Measurements from ENCODE around the gene ST8SIA4. TPM values are rescaled to one million over a fixed set of nuclear protein-coding genes. Genes with fewer than 3 reads are reported as not detected.

The ST8SIA4 gene
- total RNA-seq, 1 experiment from 2014 or later: 0.41 TPM

DNA sequence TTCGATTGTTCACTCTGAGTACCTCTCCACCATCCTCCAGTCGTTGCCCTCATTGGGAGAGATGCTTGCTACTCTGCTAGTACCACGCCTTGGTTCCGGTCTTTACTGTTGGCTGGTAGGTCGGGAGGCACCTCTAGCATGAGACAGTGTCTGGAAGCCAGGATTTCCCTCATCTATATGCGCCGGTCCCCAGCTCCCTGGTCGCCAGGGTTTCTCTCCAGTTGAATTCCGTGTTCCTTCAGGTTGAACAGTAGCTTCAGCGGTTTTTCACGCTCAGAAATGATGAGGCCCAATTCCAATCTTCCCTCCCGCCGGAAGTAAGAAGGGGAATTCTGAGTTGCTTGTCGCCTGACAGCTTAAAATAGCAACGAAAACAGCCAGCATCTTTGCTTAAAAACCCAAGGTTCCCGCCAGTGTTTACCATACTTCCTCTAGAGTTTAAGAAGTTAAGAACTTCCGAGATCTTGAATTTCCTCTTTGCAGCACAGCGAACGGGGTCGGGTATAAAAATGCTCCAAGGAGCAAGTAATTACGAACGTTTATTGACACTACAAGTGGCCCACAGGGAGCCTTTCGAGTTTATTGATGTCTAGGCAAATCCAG is 1.3 kb upstream of the ST8SIA4 start:
- in situ Hi-C loops (cut with HindIII; ENCODE audit: low pct_unique_long_range_greater_than_20kb, low sequenced_read_pairs) (no loop called here), intact Hi-C loops (cut with micrococcal nuclease; ENCODE audit: unreplicated experiment) (no loop called here)
- DNase-seq (ENCODE audit: low read depth, low spot score): no peak
- BruUV-seq (replicated peaks): no TSS peak
- POLR2A ChIA-PET: interaction anchor here (0.6 kb wide), 1 partner anchor 1916 kb away, joined by 9 read pairs; no protein-coding TSS in a partner anchor
- Histone ChIP-seq H3K27me3 (ENCODE audit: control insufficient read depth, insufficient read depth, low read length) (peaks cover 17% of the 10 kb centered on the region), H3K4me1 (ENCODE audit: control insufficient read depth, insufficient read depth, low read length) (peaks cover 4% of the 10 kb centered on the region), H3K27ac (ENCODE audit: low read length) (no peak overlapping the region), H3K36me3 (ENCODE audit: control insufficient read depth, insufficient read depth, low read length) (no peaks in the 10 kb centered on the region), H3K4me3 (ENCODE audit: low read depth in 2 of 2, low read length in 2 of 2) (no peak overlapping the region; a peak in 1 of 4 replicates), H3K9me3 (ENCODE audit: control insufficient read depth, insufficient read depth, low read depth, low read length) (no peaks in the 10 kb centered on the region)
- ATAC-seq: no peak
- TF ChIP-seq TCF7L2 (IDR thresholded peaks at IDR 0.05; ENCODE audit: low read depth, low read length) (no peak), SIN3A (IDR thresholded peaks at IDR 0.05; ENCODE audit: borderline replicate concordance, insufficient read depth, low read depth, low read length) (no peak), POLR2AphosphoS5 (IDR thresholded peaks at IDR 0.05; ENCODE audit: low read depth, low read length) (no peak)
- TF ChIP-seq, protein P1, sequence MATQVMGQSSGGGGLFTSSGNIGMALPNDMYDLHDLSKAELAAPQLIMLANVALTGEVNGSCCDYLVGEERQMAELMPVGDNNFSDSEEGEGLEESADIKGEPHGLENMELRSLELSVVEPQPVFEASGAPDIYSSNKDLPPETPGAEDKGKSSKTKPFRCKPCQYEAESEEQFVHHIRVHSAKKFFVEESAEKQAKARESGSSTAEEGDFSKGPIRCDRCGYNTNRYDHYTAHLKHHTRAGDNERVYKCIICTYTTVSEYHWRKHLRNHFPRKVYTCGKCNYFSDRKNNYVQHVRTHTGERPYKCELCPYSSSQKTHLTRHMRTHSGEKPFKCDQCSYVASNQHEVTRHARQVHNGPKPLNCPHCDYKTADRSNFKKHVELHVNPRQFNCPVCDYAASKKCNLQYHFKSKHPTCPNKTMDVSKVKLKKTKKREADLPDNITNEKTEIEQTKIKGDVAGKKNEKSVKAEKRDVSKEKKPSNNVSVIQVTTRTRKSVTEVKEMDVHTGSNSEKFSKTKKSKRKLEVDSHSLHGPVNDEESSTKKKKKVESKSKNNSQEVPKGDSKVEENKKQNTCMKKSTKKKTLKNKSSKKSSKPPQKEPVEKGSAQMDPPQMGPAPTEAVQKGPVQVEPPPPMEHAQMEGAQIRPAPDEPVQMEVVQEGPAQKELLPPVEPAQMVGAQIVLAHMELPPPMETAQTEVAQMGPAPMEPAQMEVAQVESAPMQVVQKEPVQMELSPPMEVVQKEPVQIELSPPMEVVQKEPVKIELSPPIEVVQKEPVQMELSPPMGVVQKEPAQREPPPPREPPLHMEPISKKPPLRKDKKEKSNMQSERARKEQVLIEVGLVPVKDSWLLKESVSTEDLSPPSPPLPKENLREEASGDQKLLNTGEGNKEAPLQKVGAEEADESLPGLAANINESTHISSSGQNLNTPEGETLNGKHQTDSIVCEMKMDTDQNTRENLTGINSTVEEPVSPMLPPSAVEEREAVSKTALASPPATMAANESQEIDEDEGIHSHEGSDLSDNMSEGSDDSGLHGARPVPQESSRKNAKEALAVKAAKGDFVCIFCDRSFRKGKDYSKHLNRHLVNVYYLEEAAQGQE (IDR thresholded peaks at IDR 0.05; ENCODE audit: insufficient read depth in 1 of 2, low read depth in 2 of 2, low read length in 1 of 2): no peak
- TF ChIP-seq, protein P2, sequence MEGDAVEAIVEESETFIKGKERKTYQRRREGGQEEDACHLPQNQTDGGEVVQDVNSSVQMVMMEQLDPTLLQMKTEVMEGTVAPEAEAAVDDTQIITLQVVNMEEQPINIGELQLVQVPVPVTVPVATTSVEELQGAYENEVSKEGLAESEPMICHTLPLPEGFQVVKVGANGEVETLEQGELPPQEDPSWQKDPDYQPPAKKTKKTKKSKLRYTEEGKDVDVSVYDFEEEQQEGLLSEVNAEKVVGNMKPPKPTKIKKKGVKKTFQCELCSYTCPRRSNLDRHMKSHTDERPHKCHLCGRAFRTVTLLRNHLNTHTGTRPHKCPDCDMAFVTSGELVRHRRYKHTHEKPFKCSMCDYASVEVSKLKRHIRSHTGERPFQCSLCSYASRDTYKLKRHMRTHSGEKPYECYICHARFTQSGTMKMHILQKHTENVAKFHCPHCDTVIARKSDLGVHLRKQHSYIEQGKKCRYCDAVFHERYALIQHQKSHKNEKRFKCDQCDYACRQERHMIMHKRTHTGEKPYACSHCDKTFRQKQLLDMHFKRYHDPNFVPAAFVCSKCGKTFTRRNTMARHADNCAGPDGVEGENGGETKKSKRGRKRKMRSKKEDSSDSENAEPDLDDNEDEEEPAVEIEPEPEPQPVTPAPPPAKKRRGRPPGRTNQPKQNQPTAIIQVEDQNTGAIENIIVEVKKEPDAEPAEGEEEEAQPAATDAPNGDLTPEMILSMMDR (IDR thresholded peaks at IDR 0.05): no peak
- CTCF ChIA-PET: interaction anchor here (0.6 kb wide), 1 partner anchor 452 kb away, joined by 4 read pairs; no protein-coding TSS in a partner anchor

DNA sequence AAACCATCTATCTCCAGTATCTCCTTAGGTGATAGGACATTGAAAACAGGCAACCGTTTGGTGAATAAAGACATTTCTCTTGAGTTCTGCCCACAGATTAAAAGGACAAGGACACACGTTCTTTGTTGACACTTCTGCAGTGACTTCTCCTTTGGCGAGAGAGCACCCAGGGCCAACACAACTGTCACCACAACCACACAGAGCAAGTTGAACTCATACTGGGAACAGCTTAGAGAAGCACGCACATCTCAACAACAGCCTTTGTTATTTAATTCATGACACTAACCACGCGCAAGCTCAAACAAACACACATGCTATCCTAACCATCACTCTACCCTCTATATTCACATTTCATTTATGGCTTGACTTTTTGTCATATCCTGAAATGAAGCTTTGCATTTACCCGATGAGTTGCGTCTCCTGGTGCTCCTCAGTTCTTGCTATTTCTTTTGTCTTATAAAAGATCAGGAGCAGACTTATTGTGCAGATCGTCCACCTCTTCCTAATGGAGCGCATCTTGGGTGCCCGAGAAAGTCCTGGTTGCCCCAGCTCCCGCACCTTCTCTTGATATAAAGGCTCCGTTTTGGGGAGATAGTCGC is 543 bp downstream of the ST8SIA4 start:
- intact Hi-C loops (cut with micrococcal nuclease; ENCODE audit: unreplicated experiment): no loop called here
- BruUV-seq (replicated peaks): no TSS peak
- no peaks in the 10 kb centered on the region for H3K36me3 ChIP-seq (ENCODE audit: control insufficient read depth, insufficient read depth, low read length)
- TF ChIP-seq SIN3A (IDR thresholded peaks at IDR 0.05; ENCODE audit: borderline replicate concordance, insufficient read depth, low read depth, low read length): no peak
- no peak for TF ChIP-seq POLR2AphosphoS5 (IDR thresholded peaks at IDR 0.05; ENCODE audit: low read depth, low read length)
- TF ChIP-seq, protein P1 (IDR thresholded peaks at IDR 0.05; ENCODE audit: insufficient read depth in 1 of 2, low read depth in 2 of 2, low read length in 1 of 2): no peak
- TF ChIP-seq TCF7L2 (IDR thresholded peaks at IDR 0.05; ENCODE audit: low read depth, low read length): no peak
- TF ChIP-seq, protein P2 (IDR thresholded peaks at IDR 0.05): no peak
- H3K9me3 ChIP-seq (ENCODE audit: control insufficient read depth, insufficient read depth, low read depth, low read length): no peaks in the 10 kb centered on the region
- no peak for DNase-seq (ENCODE audit: low read depth, low spot score)
- ATAC-seq: no peak
- peaks cover 21% of the 10 kb centered on the region for H3K27me3 ChIP-seq (ENCODE audit: control insufficient read depth, insufficient read depth, low read length)
- ChIA-PET POLR2A (interaction anchor here (0.6 kb wide), 1 partner anchor 1265 kb away, joined by 3 read pairs; no protein-coding TSS in a partner anchor), CTCF (no interaction called here)
- no peak overlapping the region for H3K27ac ChIP-seq (ENCODE audit: low read length)
- peak overlapping the region; percentile 44 to 66 for H3K4me3 ChIP-seq (ENCODE audit: low read depth in 2 of 2, low read length in 2 of 2)
- in situ Hi-C loops (cut with HindIII; ENCODE audit: low pct_unique_long_range_greater_than_20kb, low sequenced_read_pairs): no loop called here
- peaks cover 4% of the 10 kb centered on the region for H3K4me1 ChIP-seq (ENCODE audit: control insufficient read depth, insufficient read depth, low read length)

Measured in Panc1 (cell line).